Uterus (tissue), 4 donors: ENCODE results near the gene PPP2R2C. TPM values are rescaled to one million over a fixed set of nuclear protein-coding genes. Genes with fewer than 3 reads are reported as not detected.
A peak's percentile ranks its signal among the peaks of the same experiment; 100 is the strongest.

Source experiments
- DNase-seq, 2 donors: peaks; one replicate each; pipeline ENCODE4 v3.0.0-alpha.2; 2019 to 2020
- H3K27ac ChIP-seq, 2 donors: fragments of 200-600 bp; sonication (generic); 1 replicate in 1 of 2; 2 replicates in 1 of 2; pipeline ENCODE4 v1.5.1; 2016 to 2018
- H3K27me3 ChIP-seq, 2 donors: fragments of 200-600 bp; sonication (generic); one replicate each; pipeline ENCODE4 v1.5.1; 2018 to 2019; ENCODE audit warnings: control low read depth in 1 of 2
- H3K36me3 ChIP-seq, 2 donors: fragments of 200-600 bp; sonication (generic); one replicate each; pipeline ENCODE4 v1.5.1; 2019; ENCODE audit warnings: control low read depth in 1 of 2
- H3K4me1 ChIP-seq, 2 donors: fragments of 200-600 bp; sonication (generic); one replicate each; pipeline ENCODE4 v1.5.1; 2018 to 2019; ENCODE audit warnings: control low read depth in 1 of 2
- H3K4me3 ChIP-seq, 2 donors: fragments of 200-600 bp; sonication (generic); 1 replicate in 1 of 2; 2 replicates in 1 of 2; pipeline ENCODE4 v1.5.1; 2018 to 2019; ENCODE audit warnings: mild to moderate bottlenecking in 1 of 2
- H3K9me3 ChIP-seq, 2 donors: fragments of 200-600 bp; sonication (generic); one replicate each; pipeline ENCODE4 v1.5.1; 2019; ENCODE audit warnings: control low read depth in 1 of 2
- POLR2A ChIP-seq, 2 donors: fragments of 450-650 bp; IDR thresholded peaks; one replicate each; pipeline ENCODE4 v1.6.1; 2016; ENCODE audit warnings: antibody characterized with exemption in 2 of 2, mild to moderate bottlenecking in 1 of 2, moderate library complexity in 1 of 2
- intact Hi-C: fragments of 100-400 bp; cut with DNase I; formaldehyde crosslinking; loops from one replicate; pipeline ENCODE4 v1.15.1; 2023; ENCODE audit warnings: low total_unique reads
- total RNA-seq, 4 donors: library from RNA; depleted of rRNA in 3 of 4; stranded (reverse); fragments of >200 nt in 3 of 4; gene quantifications; one replicate each; pipeline versions ENCODE4 v1.1.0 to v1.2.4, GENCODE V29; 2014 to 2023
- TF ChIP-seq, protein P1 (sequence below), 4 experiments: fragments of 200-600 bp in 2 of 4; fragments of 450-650 bp in 2 of 4; sonication (generic) in 2 of 4; IDR thresholded peaks; one replicate each; pipeline ENCODE4 v1.5.1; 2016 to 2019; ENCODE audit warnings: antibody characterized with exemption in 4 of 4, mild to moderate bottlenecking in 2 of 4, moderate library complexity in 1 of 4
- donor health status: DM: yes; HTN: yes; CAD: no.

Gene PPP2R2C
- total RNA-seq, 4 donors from 2014 or later, result 2.9 to 49.1 (median 27.3) TPM

DNA sequence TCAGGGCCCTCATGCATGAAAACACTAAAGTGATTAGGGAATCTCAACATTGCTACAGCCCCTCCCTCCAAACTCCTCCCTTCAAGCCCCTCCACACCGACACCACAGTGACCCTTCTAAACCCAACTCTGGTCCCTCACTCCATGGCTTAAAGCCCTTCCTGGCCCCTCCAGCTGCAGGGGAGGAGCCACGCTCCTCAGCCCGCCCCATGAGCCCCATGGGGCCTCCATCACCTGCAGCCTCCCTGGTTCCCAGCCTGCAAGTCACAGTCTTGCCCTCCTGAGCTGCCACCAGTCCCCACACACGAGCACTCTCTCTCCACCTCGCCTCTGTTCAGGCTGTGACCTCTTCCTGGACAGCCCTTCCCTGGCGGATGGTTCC lies 31.2 kb downstream of the PPP2R2C start:
- Histone ChIP-seq H3K27ac (peak overlapping the region in 1 of 2 donors; percentile 72), H3K4me3 (no peak overlapping the region), H3K27me3 (no peaks in the 10 kb centered on the region), H3K4me1 (peaks cover 0 to 12% of the 10 kb centered on the region in 2 donors), H3K9me3 (no peaks in the 10 kb centered on the region), H3K36me3 (no peaks in the 10 kb centered on the region)
- TF ChIP-seq, protein P1, sequence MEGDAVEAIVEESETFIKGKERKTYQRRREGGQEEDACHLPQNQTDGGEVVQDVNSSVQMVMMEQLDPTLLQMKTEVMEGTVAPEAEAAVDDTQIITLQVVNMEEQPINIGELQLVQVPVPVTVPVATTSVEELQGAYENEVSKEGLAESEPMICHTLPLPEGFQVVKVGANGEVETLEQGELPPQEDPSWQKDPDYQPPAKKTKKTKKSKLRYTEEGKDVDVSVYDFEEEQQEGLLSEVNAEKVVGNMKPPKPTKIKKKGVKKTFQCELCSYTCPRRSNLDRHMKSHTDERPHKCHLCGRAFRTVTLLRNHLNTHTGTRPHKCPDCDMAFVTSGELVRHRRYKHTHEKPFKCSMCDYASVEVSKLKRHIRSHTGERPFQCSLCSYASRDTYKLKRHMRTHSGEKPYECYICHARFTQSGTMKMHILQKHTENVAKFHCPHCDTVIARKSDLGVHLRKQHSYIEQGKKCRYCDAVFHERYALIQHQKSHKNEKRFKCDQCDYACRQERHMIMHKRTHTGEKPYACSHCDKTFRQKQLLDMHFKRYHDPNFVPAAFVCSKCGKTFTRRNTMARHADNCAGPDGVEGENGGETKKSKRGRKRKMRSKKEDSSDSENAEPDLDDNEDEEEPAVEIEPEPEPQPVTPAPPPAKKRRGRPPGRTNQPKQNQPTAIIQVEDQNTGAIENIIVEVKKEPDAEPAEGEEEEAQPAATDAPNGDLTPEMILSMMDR (IDR thresholded peaks at IDR 0.05), result no peak
- no peak for TF ChIP-seq POLR2A (IDR thresholded peaks at IDR 0.05)
- no peak for DNase-seq
- intact Hi-C loops, result no loop called here

DNA sequence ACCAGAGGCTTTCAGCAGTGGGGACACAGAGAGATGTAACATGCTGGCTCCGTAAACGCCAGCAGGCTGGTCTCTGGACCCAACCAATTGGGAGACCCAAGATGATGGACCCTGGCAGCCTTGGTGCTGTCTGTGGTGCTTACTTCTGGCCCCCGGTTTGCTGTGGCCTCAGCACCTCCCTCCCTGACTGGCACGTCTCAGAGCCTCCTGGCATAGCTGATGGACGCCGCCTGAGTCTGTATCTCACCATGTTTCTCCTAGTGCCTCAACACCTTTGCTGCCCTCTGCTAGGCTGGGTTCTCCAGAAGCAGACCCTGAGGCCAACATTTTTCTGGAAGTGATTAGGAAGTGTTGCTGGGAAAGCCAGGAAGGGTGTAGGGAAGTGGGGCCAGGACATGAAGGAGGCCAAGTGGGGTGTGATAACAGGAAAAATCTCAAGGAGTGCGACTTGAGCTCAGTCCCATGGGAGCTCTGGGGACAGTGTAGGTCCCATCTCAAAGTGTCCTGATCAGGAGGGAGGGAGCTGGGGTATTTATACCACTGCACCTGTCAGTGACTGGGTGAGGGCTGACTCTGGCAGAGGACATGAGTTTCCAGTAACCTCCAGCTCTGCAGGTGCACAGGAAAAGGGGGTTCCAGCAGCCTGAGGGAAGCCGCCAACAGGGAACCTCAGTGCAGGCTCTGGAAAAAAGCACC lies 31.8 kb downstream of the PPP2R2C start:
- Histone ChIP-seq H3K9me3 (no peaks in the 10 kb centered on the region), H3K27me3 (no peaks in the 10 kb centered on the region), H3K27ac (peak overlapping the region in 1 of 2 donors; percentile 72), H3K4me3 (no peak overlapping the region), H3K4me1 (peaks cover 0 to 16% of the 10 kb centered on the region in 2 donors), H3K36me3 (no peaks in the 10 kb centered on the region)
- TF ChIP-seq POLR2A (IDR thresholded peaks at IDR 0.05), result no peak
- TF ChIP-seq, protein P1 (IDR thresholded peaks at IDR 0.05), result no peak
- DNase-seq, result no peak
- intact Hi-C loops, result no loop called here

DNA sequence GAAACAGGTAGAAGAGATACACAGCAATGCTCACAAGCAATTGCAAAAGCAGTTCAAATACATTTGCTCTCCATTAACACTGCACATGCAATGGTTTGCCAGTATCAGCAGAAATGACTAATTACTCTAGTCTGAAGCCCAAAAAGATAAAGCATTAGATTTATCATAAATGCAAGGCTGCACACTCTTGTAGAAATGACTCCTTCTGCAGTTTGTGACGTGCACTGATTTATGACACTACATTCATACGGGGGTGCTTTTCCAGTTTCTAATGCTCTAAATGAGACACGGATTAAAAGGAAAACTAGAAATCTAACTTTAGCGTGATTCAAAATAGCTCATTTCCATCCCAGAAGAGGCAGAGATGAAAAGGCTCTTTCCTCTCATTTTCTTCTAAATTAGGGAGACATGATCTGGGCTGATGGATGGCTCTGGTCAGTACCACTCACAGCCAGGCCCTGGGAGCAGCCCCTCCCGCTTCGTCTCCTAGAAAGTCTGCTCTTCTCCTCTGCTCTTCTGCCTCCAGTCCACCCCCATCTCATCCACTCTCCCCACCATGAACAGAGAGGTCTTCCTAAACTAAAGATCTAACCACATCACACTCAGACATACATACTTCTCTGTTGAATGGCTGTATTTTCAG lies 33.2 kb downstream of the PPP2R2C start:
- Histone ChIP-seq H3K9me3 (no peaks in the 10 kb centered on the region), H3K4me1 (peaks cover 0 to 17% of the 10 kb centered on the region in 2 donors), H3K4me3 (no peak overlapping the region), H3K27ac (peak overlapping the region; percentile 30 to 72), H3K36me3 (no peaks in the 10 kb centered on the region), H3K27me3 (no peaks in the 10 kb centered on the region)
- intact Hi-C loops, result no loop called here
- TF ChIP-seq, protein P1 (IDR thresholded peaks at IDR 0.05), result no peak
- no peak for TF ChIP-seq POLR2A (IDR thresholded peaks at IDR 0.05)
- no peak for DNase-seq

DNA sequence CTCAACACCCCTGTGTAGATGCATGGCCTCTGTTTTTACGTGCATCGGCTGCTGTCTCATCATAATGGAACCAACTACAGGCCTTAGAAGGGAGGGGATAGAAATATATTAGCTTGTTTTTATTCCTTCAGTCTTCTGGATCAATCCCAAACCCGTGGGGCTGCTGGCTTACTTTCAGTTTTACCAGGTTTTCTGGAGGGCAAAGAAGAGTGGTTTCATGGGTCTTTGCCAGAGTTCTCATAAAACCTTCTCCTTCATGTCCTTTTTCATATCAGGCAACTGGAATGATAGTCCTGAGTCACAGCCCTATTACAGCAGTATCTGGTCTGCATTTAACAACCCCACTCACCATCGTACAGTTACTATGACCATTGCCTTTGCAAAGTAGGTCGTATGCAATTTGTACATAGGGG lies 34.6 kb downstream of the PPP2R2C start:
- intact Hi-C loops, result no loop called here
- DNase-seq, result peak; percentile 74 to 92
- TF ChIP-seq, protein P1 (IDR thresholded peaks at IDR 0.05), result no peak
- no peak for TF ChIP-seq POLR2A (IDR thresholded peaks at IDR 0.05)
- H3K4me3 ChIP-seq, result no peak overlapping the region
- peak overlapping the region; percentile 73 to 74 for H3K27ac ChIP-seq
- no peaks in the 10 kb centered on the region for H3K9me3 ChIP-seq
- no peaks in the 10 kb centered on the region for H3K36me3 ChIP-seq
- H3K27me3 ChIP-seq, result no peaks in the 10 kb centered on the region
- H3K4me1 ChIP-seq, result peaks cover 0 to 17% of the 10 kb centered on the region in 2 donors

- Histone ChIP-seq H3K27me3 (no peaks in the 10 kb centered on the region), H3K27ac (no peak overlapping the region), H3K4me1 (peaks cover 0 to 17% of the 10 kb centered on the region in 2 donors), H3K36me3 (no peaks in the 10 kb centered on the region), H3K4me3 (no peak overlapping the region), H3K9me3 (no peaks in the 10 kb centered on the region)
- TF ChIP-seq, protein P1 (IDR thresholded peaks at IDR 0.05), result no peak
- no peak for TF ChIP-seq POLR2A (IDR thresholded peaks at IDR 0.05)
- intact Hi-C loops, result no loop called here
- DNase-seq, result no peak
Observed at GRCh38 chr4:6435010-6435409, 37.4 kb downstream of the PPP2R2C start.
